Globus pallidus (tissue), 1 donor: ENCODE measurements around the gene LPP.
"Not testable (repeated sequence)": the region's sequence is repeated elsewhere in the genome, so short reads cannot be mapped to it uniquely, and the experiment has no call there.

Experiments used
- DNase-seq: peaks from one replicate; pipeline ENCODE4 v3.0.0-alpha.2; 2015; ENCODE audit warnings: low spot score

The LPP gene

GRCh38 chr3:188397766-188398705 is 244.1 kb downstream of the LPP start:
- no peak for DNase-seq

- peak; percentile 48 for DNase-seq
These were observed 246.7 kb downstream of the LPP start for GRCh38 chr3:188400494-188401243.

DNA sequence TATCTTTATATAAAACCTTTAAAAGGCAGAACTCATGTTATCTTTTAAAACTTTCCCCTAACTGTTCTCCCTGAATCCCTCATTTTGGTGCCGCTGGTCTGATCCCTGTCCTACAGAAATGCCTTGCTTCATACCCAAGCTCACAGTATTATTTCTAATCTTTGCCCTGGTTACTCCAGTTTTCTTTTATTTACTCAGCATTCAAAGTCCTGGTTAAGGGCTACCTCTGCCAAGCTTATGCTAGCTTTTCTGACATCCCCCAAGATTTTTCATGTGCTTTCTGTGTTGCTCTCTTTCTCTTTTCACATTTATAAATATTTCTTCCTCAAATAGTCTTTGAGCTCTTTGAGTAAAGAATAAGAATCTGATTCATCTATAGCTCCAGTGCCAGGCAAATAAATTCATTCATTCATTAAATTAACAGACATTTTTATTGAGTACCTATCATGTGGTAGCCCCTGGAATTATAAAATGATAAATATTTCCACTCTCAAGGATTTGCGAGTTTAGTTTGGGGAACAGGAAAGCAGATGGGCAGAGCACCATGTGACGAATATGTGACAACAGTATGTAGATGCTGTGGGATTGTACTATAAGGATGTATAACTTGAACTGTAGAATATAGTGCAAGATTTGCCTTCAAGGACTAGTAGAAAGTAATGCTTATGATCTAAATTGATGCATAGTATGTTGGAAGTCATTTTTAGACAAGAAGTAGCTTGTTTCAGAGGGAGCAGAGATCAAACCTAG is 247.5 kb downstream of the LPP start:
- DNase-seq: no peak

GRCh38 chr3:188402229-188402628 is 248.3 kb downstream of the LPP start:
- DNase-seq: no peak

GRCh38 chr3:188403404-188403803 is 249.4 kb downstream of the LPP start:
- no peak for DNase-seq

DNA sequence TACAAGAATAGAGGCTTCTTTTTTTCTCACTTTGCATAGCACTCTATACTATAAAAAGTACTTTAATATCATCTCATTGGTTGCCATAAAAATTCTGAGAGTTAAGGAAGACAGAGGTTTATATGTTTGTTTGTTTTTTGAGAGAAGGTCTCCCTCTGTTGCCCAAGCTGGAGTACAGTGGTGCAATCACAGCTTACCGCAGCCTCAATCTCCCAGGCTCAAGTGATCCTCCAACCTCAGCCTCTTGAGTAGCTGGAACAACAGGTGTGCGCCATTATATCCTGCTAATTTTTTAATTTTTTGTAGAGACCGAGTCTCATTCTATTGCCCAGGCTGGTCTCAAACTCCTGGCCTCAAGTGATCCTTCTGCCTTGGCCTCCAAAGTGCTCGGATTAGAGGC is 250.2 kb downstream of the LPP start:
- no peak for DNase-seq

DNA sequence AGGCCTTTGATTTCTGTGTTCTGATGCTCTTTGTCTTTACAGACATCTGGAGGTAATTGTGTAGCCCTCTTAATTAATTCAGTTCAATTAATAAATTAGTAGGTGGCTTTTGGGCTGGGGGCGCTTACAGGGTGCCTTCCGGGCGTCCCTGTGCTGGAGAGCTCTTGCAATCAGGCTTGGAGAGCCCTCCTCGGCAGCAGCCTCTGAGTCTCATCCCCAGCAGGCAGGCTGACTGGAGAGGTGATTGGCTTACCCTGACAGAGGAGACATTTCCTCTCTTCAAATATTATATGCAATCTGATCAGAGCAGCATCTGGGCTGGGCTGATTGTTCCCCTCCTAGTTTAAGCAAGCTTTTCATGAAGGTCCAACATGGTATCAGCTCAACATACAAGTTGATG is 250.7 kb downstream of the LPP start:
- no peak for DNase-seq

DNA sequence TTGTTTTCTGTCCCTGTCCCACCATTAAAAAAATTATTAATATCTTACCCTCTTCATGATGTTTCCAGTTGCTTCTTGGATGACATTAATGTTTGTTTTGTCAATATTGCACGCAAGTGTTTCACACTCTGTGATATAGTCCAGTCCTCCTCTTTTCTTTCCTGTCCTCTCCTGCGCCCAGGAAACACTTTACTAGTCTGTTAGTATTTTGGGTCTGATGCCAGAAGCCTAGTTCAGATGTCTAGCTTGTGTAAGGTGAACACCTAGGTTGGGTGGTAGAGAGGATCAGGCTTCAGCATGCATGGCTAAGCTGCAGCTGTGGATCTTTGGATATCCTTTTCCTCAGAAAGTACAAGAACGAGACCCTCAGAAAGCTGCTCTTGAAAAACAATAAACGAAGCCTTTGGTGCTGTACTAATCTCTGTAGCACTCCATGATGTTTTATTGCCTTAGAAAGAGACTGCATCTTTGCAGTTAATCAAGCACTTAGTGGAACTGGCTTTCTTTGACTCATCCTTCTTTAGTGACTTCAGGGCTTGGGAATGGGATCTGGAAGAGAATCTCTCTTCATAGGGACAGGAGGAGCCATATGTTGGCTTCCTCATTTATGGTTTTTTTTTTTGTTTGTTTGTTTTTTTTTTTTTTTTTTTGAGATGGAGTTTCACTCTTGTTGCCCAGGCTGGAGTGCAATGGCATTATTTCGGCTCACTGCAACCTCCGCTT is 253.4 kb downstream of the LPP start:
- no peak for DNase-seq

DNA sequence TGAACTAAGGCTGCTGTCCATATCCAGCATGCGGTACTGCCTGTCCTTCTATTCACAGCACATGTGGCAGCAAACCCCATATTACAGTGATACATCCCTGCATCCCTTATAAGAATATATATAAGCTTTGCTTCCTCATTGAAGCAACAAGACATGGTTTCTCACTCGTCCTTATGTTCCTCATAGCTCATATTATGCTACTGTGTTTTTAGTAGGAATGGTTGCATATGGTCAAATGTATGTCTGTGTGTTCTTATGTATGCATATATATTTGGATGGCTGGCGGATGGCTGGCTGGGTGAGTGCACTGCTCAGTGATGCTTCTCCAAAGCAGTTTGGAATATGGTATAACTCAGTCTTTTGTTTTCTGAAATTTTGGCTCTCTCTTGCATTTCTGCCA is 254.9 kb downstream of the LPP start:
- DNase-seq: no peak

DNA sequence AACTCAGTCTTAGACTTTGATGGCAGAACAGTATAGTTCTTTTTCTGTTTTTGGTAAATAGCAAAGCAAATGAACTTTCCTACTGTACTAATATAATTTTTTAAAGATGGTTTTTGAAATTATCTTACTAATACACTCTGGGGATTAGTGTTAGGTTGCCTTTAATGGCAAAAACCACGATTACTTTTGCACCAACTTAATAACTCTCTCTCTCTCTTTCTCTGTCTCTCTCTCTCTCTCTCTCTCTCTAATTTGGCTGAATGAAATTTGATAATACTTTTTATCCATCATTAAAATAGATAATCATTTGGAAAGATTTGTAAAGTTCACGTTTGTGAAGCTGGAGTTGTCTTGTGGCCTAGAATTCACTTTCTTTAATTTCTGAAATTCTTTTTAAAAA is 257.8 kb downstream of the LPP start:
- no peak for DNase-seq

DNA sequence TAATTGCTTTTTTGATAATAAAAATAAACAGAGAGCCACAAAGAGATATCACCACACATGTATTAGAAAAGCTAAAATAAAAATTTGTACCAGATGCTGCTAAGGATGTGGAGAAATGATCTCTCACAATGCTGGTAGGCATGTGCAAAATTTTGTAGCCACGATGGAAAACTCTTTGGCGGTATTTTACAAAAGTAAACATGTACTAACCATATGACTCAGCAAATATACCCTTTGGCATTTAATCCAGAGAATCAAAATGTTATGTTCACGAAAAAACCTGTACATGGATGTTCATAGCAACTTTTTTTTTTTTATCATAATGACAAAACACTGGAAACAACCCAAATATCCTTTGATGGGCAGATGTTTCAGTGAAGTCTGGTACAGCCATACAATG is 261.2 kb downstream of the LPP start:
- no peak for DNase-seq

GRCh38 chr3:188416041-188416440 is 262.1 kb downstream of the LPP start:
- no peak for DNase-seq

DNA sequence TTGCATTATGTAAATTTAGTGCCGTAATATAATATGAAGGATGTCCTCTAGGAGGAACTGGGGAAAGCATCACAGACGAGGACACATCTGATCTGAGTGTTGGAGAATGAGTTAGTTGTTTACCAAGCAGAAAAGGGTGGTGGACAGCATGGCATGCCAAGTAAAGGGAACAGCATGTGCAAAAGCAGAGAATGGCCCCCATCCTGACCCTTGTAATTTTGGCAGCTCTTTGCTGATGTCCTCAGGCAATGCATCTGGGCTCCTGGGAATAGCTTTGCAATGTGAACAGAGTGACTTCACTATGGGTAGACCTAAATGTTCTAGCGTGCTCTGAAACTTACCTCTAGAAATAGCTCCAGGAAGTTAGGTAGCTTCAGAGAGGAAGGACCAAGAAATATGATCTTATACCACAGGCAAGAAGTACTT is 263.3 kb downstream of the LPP start:
- DNase-seq: no peak

- no peak for DNase-seq
These were observed 263.8 kb downstream of the LPP start for GRCh38 chr3:188417766-188418165.

GRCh38 chr3:188421151-188421821 is 267.3 kb downstream of the LPP start:
- no peak for DNase-seq

- peak; percentile 58 for DNase-seq
These were observed 268.0 kb downstream of the LPP start for GRCh38 chr3:188421836-188422540.

- DNase-seq: not testable (repeated sequence)
These were observed 274.0 kb downstream of the LPP start for GRCh38 chr3:188427981-188428380.

DNA sequence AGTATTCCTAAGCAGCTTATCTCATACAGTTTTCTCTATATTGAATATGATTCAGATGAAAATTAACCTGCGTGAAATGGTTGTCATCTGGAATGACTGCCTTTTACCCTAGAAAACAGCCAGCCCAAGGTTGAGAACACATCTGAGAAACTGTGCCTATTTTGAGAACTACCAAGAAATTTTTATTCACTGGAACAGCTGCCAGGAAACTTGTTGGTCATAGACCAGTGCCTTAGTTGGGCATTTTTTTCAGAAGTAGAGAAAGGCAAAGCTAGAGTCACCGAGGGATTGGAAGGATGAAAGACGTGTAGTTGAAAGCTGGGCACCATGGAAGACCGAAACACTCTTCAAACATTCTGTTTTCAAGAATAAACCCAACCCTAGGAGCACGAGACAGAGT is 277.1 kb downstream of the LPP start:
- DNase-seq: no peak

DNA sequence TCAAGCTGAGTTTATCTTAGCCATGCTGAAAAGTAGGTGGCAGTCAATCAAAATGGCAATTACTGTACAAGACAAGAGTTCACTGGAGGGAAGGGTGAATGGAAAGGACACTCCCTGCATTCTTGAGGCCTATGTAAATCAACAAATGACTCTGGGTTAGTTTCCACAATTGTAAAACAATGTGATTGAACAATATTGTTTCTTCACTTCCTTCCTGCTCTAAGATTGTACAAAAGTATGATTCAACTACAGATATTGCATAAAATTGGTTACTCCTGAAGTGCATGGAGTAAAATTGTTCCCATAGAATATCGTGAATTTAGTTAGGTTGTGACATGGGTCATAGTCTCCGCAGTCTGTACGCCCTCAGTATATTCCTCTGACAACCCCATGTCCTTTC is 277.6 kb downstream of the LPP start:
- DNase-seq: no peak

DNA sequence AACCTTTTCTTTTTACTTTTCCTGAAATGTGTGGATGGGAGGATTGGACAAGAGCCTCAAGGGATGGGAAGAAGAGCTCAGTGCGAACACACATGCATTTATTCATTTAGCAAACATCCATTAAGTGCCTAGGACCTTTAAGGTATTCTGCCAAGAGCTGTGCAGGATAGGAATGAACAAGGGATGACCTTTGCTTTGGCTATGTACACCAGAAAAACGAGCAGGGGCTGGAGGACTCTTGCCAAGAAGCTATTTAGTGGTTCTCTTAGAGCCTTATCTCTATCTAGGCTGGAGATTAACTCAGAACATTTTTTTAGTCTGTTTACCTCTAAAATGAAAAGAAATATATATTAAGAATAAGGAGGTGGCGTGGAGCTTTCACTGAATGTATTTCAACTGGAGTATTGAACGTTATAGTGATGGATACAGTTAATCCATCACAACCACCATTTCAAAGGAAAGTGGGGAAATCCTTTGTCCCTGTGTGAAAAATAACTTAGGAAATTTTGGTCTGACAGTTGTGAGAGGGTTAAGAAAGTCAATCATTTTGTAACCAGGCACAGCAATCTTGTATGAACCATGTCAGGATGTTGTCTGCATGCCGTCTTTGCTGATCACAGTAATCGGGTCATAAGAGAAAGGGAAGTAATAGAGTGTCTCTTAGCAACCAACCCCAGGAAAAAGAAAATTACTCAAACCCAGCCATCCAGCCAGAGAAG is 279.0 kb downstream of the LPP start:
- no peak for DNase-seq
